GM18511 (cell line): ENCODE results near the gene RABAC1.

Experiments
- ATAC-seq: cut with Tn5 transposase; IDR thresholded peaks from one replicate; pipeline ENCODE4 v1.9.1; 2021; ENCODE audit warnings: mild to moderate bottlenecking, moderate library complexity; ENCODE audit not compliant: unreplicated experiment

RABAC1 gene

GRCh38 chr19:41990028-41990427 lies 30.9 kb upstream of the RABAC1 start:
- no peak for ATAC-seq

DNA sequence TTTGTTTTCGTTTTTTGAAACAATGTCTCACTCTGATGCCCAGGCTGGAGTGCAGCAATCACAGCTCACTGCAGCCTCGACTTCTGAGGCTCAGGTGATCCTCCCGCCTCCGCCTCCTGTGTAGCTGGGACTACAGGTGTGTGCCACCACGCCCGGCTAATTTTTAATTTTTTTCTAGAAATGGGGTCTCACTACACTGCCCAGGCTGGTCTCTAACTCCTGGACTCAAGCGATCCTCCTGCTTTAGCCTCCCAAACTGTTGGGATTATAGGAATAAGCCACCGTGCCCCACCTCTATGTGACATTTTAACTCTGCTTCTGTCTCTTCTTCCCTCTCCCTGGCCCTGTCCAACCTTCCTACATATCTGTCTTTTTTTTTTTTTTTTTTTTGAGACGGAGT lies 29.8 kb upstream of the RABAC1 start:
- no peak for ATAC-seq

DNA sequence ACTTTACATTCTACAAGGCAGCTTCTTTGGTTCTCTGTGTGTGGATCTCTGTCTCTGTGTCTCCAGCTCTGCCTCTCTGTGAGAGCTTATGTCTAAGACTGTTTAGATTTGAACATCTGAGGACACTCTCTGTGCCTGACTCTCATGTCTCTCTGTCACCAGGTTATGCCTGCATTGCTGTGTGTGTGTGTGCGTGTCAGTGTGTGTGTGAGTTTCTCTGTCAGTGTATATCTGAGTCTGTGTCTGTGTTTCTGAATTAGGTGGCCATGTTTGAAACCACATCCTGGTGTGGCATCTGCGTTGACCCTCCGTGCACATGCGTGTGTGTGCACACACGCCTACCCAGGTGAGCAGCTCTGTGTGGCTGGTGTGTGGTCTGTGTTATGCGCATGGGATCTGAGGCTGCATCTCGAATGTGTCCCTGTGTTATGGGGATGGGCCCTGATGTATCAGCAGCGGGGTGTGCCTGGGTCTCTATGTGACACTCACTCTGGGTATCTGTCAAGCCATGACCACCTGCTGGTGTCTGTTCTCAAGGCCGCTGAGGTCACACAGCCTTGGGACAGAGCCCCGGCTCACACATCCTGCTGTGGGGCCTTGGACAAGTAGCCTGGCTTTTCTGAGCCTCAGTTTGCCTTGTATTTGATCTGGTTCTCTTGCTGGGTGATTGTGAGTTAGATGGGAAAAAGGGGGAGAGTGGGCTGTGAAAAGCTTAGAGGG lies 28.2 kb upstream of the RABAC1 start:
- no peak for ATAC-seq

- ATAC-seq = no peak
Observed at GRCh38 chr19:41984961-41985360, 25.8 kb upstream of the RABAC1 start.

DNA sequence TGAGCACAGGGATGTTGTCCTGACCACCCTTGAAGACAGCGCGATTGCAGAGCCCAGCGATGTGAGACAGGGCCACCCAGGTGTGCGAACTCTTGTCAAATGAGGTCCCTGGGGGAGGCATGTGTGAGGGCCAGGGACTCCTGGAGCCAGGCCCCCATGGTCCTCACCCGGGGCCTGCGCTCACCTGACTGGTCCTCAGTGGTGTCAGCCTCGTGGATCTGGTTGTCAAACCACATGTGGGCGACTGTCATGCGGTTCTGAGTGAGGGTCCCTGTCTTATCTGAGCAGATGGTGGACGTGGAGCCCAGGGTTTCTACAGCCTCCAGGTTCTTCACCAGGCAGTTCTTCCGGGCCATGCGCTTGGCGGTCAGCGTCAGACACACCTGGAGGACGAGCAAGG lies 22.6 kb upstream of the RABAC1 start:
- no peak for ATAC-seq

- no peak for ATAC-seq
Observed at GRCh38 chr19:41978470-41978869, 19.3 kb upstream of the RABAC1 start.

- ATAC-seq = no peak
Observed at GRCh38 chr19:41977916-41978315, 18.8 kb upstream of the RABAC1 start.

DNA sequence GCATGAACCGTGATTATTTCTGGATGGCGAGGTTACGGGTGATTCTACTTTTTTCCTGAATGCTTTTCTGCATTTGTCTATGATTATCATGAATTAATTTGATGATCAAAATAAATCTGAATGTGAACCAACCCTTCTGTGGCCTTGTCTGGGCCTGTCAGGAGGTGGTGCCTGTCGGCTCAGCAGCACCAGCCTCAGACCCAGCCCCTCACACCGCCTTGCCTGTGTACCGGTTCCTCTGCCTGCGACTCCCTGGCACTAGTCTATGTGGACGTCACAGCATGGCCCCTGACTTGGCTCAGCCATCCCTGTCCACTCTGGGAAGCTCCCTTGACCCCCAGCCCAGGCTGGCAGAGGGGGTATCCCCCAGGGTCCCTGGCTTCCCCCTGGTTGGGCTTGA lies 15.5 kb upstream of the RABAC1 start:
- no peak for ATAC-seq

GRCh38 chr19:41971363-41971762 lies 12.2 kb upstream of the RABAC1 start:
- ATAC-seq = no peak

DNA sequence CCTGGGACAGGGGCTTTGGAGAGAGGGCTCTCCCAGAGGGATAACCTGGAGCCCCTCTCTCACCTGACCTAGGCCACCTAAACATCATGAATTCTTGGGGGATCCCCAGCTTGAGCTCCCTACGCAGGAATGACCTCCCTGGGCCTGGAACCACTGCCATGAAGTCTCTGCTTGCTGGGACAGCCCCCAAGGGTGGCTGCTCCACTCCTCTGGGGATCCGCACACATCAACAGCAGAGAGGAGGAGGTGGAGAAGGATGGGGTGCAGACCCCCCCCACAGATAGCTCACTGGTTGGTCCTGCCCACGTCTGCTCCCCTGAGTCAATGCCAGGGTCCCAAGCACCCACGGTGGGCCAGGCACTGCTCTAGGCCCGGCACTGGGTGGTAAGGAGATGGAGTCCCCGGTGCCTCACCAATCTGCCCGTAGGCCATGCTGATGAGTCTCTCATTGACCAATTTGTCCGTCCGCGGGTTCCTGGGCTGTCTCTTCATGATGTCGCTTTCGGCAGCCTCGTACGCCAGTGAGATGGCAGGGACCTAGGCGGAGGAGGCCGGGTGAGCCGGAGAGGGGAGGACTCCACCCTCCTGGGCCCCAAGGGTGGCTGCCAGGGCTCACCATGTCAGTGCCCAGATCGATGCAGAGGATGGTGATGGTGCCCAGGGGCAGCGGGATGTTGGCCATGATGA lies 10.8 kb upstream of the RABAC1 start:
- ATAC-seq = no peak

- ATAC-seq = no peak
Observed at GRCh38 chr19:41968751-41969595, 9.9 kb upstream of the RABAC1 start.

- no peak for ATAC-seq
Observed at GRCh38 chr19:41967054-41967783, 8.1 kb upstream of the RABAC1 start.

DNA sequence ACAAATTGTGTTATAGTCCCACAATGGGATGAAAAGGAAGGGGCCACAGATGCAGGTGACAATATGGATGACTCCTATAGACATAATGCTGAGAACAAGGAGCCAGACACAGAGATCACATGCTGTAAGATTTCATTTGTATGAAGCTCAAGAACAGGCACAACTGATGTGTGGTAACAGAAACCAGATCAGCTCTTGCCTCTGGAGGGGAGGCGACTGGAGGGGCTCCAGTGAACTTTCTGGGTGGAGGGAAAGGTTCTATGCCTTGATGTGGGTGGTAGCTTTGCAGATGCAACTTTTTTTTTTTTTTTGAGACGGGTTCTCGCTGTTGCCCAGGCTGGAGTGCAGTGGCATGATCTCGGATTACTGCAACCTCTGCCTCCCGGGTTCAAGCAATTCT lies 6.0 kb upstream of the RABAC1 start:
- no peak for ATAC-seq

DNA sequence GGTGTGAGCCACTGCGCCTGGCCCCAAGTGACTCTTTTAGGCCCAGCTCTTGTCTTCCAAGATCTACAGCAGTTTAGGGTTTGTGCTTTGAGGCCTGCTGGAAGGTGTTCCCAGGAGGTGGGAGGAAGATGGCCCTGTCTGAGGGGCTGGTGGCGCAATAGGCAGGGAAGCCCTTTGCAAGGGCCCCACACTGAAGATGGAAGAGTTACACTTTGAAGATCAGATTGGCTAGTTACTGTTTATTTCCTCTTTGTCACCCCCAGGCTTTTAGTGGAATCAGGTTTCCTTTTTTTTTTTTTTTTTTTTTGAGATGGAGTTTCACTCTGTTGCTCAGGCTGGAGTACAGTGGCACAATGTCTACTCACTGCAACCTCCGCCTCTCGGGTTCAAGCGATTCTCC lies 1.9 kb upstream of the RABAC1 start:
- no peak for ATAC-seq

- ATAC-seq = peak; percentile 60
Observed at GRCh38 chr19:41958367-41959055, 610 bp downstream of the RABAC1 start.

GRCh38 chr19:41957838-41958366 lies 1.2 kb downstream of the RABAC1 start:
- ATAC-seq = no peak

GRCh38 chr19:41957161-41957837 lies 1.8 kb downstream of the RABAC1 start:
- ATAC-seq = no peak

- ATAC-seq = no peak
Observed at GRCh38 chr19:41956621-41957020, 2.5 kb downstream of the RABAC1 start.

GRCh38 chr19:41955521-41955920 lies 3.6 kb downstream of the RABAC1 start:
- ATAC-seq = no peak
